Measurements from ENCODE around the gene HMGN4. TPM values are rescaled to one million over a fixed set of nuclear protein-coding genes. Genes with fewer than 3 reads are reported as not detected.
A peak's percentile ranks its signal among the peaks of the same experiment; 100 is the strongest.

HMGN4 gene
- total and polyA plus RNA-seq, 9 of the 15 experiments (the other 6 are each of a cell fraction or from before 2014, with no cell fraction given), result 35.4 to 134 (median 94.1) TPM

GRCh38 chr6:26594730-26595632 lies 56.8 kb downstream of the HMGN4 start (continued):
- no peak for TF ChIP-seq ZFX (CRISPR knock-in tag; IDR thresholded peaks at IDR 0.05)
- no peak; the same call in 1 of the 2 replicates for TF ChIP-seq HDAC2 (IDR thresholded peaks at IDR 0.05)
- TF ChIP-seq KLF10 (CRISPR knock-in tag; IDR thresholded peaks at IDR 0.05), result no peak
- TF ChIP-seq KAT7 (CRISPR knock-in tag; IDR thresholded peaks at IDR 0.05; ENCODE audit: borderline replicate concordance), result 0 out of 2 replicates have a peak, but pooled peaks have one; percentile 62
- TF ChIP-seq TFE3 (CRISPR knock-in tag; IDR thresholded peaks at IDR 0.05), result no peak
- TF ChIP-seq CHCHD3 (CRISPR knock-in tag; IDR thresholded peaks at IDR 0.05), result no peak
- 0 out of 2 replicates have a peak, but pooled peaks have one; percentile 30 for TF ChIP-seq REST (IDR thresholded peaks at IDR 0.05; ENCODE audit: borderline replicate concordance)
- no peak for TF ChIP-seq REST (CRISPR knock-in tag; IDR thresholded peaks at IDR 0.05; ENCODE audit: low read depth)
- no peak for TF ChIP-seq ZNF76 (CRISPR knock-in tag; IDR thresholded peaks at IDR 0.05; ENCODE audit: borderline replicate concordance)
- peak; percentile 80; the same call in 1 of the 2 replicates for TF ChIP-seq ATF7 (IDR thresholded peaks at IDR 0.05)
- no peak; the same call in 1 of the 2 replicates for TF ChIP-seq MXI1 (IDR thresholded peaks at IDR 0.05; ENCODE audit: low read depth, low read length)

Data from K562 (cell line).